ENCODE results near the gene SLC35F1.
A peak's percentile ranks its signal among the peaks of the same experiment; 100 is the strongest.

SLC35F1 gene

GRCh38 chr6:118318648-118319047 lies 411.6 kb downstream of the SLC35F1 start (continued):
- TF ChIP-seq BCL6B (tag by site-specific recombination; IDR thresholded peaks at IDR 0.05): peak; percentile 79
- TF ChIP-seq, protein P1, sequence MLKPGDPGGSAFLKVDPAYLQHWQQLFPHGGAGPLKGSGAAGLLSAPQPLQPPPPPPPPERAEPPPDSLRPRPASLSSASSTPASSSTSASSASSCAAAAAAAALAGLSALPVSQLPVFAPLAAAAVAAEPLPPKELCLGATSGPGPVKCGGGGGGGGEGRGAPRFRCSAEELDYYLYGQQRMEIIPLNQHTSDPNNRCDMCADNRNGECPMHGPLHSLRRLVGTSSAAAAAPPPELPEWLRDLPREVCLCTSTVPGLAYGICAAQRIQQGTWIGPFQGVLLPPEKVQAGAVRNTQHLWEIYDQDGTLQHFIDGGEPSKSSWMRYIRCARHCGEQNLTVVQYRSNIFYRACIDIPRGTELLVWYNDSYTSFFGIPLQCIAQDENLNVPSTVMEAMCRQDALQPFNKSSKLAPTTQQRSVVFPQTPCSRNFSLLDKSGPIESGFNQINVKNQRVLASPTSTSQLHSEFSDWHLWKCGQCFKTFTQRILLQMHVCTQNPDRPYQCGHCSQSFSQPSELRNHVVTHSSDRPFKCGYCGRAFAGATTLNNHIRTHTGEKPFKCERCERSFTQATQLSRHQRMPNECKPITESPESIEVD (tag by site-specific recombination; IDR thresholded peaks at IDR 0.05): peak; percentile 82

DNA sequence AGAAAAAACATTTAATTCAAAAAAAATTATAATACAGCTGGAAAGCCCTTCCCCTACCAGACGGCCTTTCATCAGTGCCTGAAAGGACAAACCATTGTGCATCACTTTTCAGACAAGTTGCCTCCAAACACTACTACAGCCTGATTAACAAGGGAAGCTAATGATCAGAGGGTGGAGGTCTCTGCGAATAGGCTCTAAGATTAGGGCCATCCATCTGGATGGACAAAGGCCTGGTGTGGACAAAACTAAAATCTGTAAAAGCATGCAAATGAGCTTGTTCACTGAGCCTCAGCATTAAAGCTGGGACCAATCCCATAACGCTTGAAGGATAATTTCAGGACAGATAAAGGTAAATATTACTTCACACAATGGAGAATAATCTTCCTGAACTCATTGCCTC lies 412.4 kb downstream of the SLC35F1 start:
- Histone ChIP-seq H3K36me3 (ENCODE audit: control insufficient read depth in 2 of 2, insufficient read depth in 1 of 2, low read length in 2 of 2) (no peaks in the 10 kb centered on the region), H3K27ac (ENCODE audit: extremely low read depth, low read depth, low read length) (no peak overlapping the region), H3K4me1 (ENCODE audit: control insufficient read depth, insufficient read depth, low read length) (peaks cover 10% of the 10 kb centered on the region; the same call in 1 of the 2 replicates), H3K9me3 (ENCODE audit: control insufficient read depth, insufficient read depth, low read depth, low read length) (no peaks in the 10 kb centered on the region), H3K4me3 (ENCODE audit: low read depth, low read length) (no peak overlapping the region)
- ChIA-PET POLR2A (no interaction called here), CTCF (interaction anchor here (1.2 to 3.0 kb wide), 3 partner anchors 36 to 791 kb away, joined by 4 to 7 read pairs (median 5); no protein-coding TSS in a partner anchor)
- TF ChIP-seq ZNF16 (tag by site-specific recombination; IDR thresholded peaks at IDR 0.05; ENCODE audit: low read depth) (no peak), ZNF266 (tag by site-specific recombination; IDR thresholded peaks at IDR 0.05; ENCODE audit: low read depth) (no peak)
- TF ChIP-seq, protein P2, sequence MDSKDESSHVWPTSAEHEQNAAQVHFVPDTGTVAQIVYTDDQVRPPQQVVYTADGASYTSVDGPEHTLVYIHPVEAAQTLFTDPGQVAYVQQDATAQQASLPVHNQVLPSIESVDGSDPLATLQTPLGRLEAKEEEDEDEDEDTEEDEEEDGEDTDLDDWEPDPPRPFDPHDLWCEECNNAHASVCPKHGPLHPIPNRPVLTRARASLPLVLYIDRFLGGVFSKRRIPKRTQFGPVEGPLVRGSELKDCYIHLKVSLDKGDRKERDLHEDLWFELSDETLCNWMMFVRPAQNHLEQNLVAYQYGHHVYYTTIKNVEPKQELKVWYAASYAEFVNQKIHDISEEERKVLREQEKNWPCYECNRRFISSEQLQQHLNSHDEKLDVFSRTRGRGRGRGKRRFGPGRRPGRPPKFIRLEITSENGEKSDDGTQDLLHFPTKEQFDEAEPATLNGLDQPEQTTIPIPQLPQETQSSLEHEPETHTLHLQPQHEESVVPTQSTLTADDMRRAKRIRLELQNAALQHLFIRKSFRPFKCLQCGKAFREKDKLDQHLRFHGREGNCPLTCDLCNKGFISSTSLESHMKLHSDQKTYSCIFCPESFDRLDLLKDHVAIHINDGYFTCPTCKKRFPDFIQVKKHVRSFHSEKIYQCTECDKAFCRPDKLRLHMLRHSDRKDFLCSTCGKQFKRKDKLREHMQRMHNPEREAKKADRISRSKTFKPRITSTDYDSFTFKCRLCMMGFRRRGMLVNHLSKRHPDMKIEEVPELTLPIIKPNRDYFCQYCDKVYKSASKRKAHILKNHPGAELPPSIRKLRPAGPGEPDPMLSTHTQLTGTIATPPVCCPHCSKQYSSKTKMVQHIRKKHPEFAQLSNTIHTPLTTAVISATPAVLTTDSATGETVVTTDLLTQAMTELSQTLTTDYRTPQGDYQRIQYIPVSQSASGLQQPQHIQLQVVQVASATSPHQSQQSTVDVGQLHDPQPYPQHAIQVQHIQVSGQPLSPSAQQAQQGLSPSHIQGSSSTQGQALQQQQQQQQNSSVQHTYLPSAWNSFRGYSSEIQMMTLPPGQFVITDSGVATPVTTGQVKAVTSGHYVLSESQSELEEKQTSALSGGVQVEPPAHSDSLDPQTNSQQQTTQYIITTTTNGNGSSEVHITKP (tag by site-specific recombination; IDR thresholded peaks at IDR 0.05): no peak

- no peaks in the 10 kb centered on the region for H3K9me3 ChIP-seq (ENCODE audit: control insufficient read depth, insufficient read depth, low read depth, low read length)
- TF ChIP-seq, protein P3, sequence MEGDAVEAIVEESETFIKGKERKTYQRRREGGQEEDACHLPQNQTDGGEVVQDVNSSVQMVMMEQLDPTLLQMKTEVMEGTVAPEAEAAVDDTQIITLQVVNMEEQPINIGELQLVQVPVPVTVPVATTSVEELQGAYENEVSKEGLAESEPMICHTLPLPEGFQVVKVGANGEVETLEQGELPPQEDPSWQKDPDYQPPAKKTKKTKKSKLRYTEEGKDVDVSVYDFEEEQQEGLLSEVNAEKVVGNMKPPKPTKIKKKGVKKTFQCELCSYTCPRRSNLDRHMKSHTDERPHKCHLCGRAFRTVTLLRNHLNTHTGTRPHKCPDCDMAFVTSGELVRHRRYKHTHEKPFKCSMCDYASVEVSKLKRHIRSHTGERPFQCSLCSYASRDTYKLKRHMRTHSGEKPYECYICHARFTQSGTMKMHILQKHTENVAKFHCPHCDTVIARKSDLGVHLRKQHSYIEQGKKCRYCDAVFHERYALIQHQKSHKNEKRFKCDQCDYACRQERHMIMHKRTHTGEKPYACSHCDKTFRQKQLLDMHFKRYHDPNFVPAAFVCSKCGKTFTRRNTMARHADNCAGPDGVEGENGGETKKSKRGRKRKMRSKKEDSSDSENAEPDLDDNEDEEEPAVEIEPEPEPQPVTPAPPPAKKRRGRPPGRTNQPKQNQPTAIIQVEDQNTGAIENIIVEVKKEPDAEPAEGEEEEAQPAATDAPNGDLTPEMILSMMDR (tag by site-specific recombination; IDR thresholded peaks at IDR 0.05): 0 out of 2 replicates have a peak, but pooled peaks have one; percentile 51
- TF ChIP-seq, protein P2 (tag by site-specific recombination; IDR thresholded peaks at IDR 0.05): 0 out of 2 replicates have a peak, but pooled peaks have one; percentile 14
- TF ChIP-seq SCRT2 (tag by site-specific recombination; IDR thresholded peaks at IDR 0.05): 0 out of 2 replicates have a peak, but pooled peaks have one; percentile 24
- TF ChIP-seq, protein P1 (tag by site-specific recombination; IDR thresholded peaks at IDR 0.05): no peak
- CTCF ChIA-PET: interaction anchor here (0.5 to 3.0 kb wide), 4 partner anchors 37 to 790 kb away, joined by 3 to 7 read pairs (median 4); no protein-coding TSS in a partner anchor
- H3K36me3 ChIP-seq (ENCODE audit: control insufficient read depth in 2 of 2, insufficient read depth in 1 of 2, low read length in 2 of 2): no peaks in the 10 kb centered on the region
- POLR2A ChIA-PET: no interaction called here
- H3K4me1 ChIP-seq (ENCODE audit: control insufficient read depth, insufficient read depth, low read length): peaks cover 10% of the 10 kb centered on the region; the same call in 1 of the 2 replicates
- H3K4me3 ChIP-seq (ENCODE audit: low read depth, low read length): no peak overlapping the region
- H3K27ac ChIP-seq (ENCODE audit: extremely low read depth, low read depth, low read length): no peak overlapping the region
These were observed 413.0 kb downstream of the SLC35F1 start for GRCh38 chr6:118319894-118320649.
